BLaER1 treated with 17β-estradiol and CSF1 and Interleukin-3, amounts not matched to agents 10 nM and 100 nM (cell line): Measurements from ENCODE around the gene PSD4.

Source experiments
- H3K27ac ChIP-seq, 11 experiments: shearing (Covaris generic); formaldehyde crosslinking; 2 replicates each; pipeline ENCODE4 v1.8.1; 2022
- H3K27me3 ChIP-seq, 11 experiments: shearing (Covaris generic); formaldehyde crosslinking; 2 replicates each; pipeline ENCODE4 v1.8.1; 2022
- H3K36me3 ChIP-seq, 11 experiments: shearing (Covaris generic); formaldehyde crosslinking; 2 replicates each; pipeline ENCODE4 v1.8.1; 2022
- H3K4me1 ChIP-seq, 10 experiments: shearing (Covaris generic); formaldehyde crosslinking; 2 replicates each; pipeline ENCODE4 v1.8.1; 2022
- H3K4me2 ChIP-seq, 11 experiments: shearing (Covaris generic); formaldehyde crosslinking; 2 replicates each; pipeline ENCODE4 v1.8.1; 2022
- H3K4me3 ChIP-seq, 10 experiments: shearing (Covaris generic); formaldehyde crosslinking; 2 replicates each; pipeline ENCODE4 v1.8.1; 2022
- H3K9ac ChIP-seq, 11 experiments: shearing (Covaris generic); formaldehyde crosslinking; 2 replicates each; pipeline ENCODE4 v1.8.1; 2022
- H3K9me3 ChIP-seq, 11 experiments: shearing (Covaris generic); formaldehyde crosslinking; replicated peaks in 1 of 11; 2 replicates each; pipeline ENCODE4 v1.8.1; 2022
- H4K20me1 ChIP-seq, 11 experiments: shearing (Covaris generic); formaldehyde crosslinking; 2 replicates each; pipeline ENCODE4 v1.8.1; 2022
- Cebpa-rat ChIP-seq, 11 experiments: shearing (Covaris generic); IDR thresholded peaks; 2 replicates each; pipeline ENCODE4 v1.8.1; 2022

The PSD4 gene

DNA sequence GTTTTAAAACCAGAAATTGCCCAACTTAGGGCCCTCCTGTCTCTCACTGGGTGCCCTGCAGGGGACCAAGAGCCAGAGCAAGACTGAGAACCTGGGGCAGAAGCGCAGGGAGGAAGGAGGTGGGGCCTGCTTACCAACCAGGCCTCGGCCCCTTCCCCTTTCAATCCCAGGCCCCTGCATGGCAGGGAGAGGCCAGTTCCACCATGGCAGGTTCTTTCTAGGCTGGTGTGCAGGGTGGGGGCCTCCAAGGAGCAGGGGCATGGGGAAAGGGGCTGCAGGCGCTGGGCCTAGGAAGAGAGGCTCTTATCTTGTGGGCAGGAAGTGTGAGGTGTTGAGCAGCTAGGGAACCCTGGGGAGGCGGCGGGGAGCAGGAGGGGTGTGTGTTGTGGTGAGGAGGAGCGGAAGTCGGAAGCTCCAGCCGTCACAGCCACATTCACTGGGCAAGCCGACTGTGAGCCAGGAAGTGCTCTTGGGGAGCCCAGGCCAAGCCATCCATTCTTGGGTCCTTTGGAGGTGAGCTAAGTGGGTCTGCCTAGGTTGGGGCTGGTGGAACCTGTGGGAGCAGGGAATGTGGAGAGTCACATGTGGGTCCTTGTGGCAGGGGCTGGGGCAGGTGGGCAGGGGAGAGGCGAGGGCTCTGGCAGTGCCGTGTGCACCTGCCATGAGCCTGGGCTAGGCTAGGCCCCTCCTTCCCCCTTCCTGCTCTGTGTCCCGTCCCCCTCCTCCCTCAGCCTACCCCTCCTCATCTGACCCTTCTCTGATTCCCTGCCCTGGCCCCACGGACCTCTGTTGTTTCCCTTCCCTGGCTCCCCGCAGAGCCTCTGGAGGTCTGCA is at the start of gene PSD4:
TSS of gene PSD4 (plus strand) at position 430 of the 834 bp plus-strand sequence. CDS start 8,486 bp downstream, outside the sequence.
- H3K36me3 ChIP-seq: peaks cover 0 to 23% (median 0%) of the 10 kb centered on the region in 11 experiments; a peak in 8 of 22 replicates
- H3K9ac ChIP-seq: peak within 1 kb of the TSS; percentile 67 to 85 (median 76)
- peaks cover 0 to 39% (median 12%) of the 10 kb centered on the region in 11 experiments; a peak in 12 of 22 replicates for H4K20me1 ChIP-seq
- no peaks in the 10 kb centered on the region for H3K9me3 ChIP-seq
- H3K27me3 ChIP-seq: no peaks in the 10 kb centered on the region
- peak within 1 kb of the TSS; percentile 71 to 82 (median 79) for H3K27ac ChIP-seq
- peaks cover 56 to 69% (median 57%) of the 10 kb centered on the region in 10 experiments for H3K4me1 ChIP-seq
- no peak for TF ChIP-seq Cebpa-rat (IDR thresholded peaks at IDR 0.05)
- peak within 1 kb of the TSS; percentile 54 to 80 (median 64) for H3K4me3 ChIP-seq
- peak within 1 kb of the TSS; percentile 95 to 100 (median 98) for H3K4me2 ChIP-seq

GRCh38 chr2:113124181-113124961 is 49.4 kb upstream of the PSD4 start:
- Histone ChIP-seq H4K20me1 (no peaks in the 10 kb centered on the region), H3K9me3 (no peaks in the 10 kb centered on the region; a peak in 1 of 22 replicates), H3K4me1 (peaks cover 13 to 100% (median 64%) of the 10 kb centered on the region in 10 experiments), H3K27ac (peak overlapping the region; percentile 1 to 88 (median 68); a peak in 20 of 22 replicates), H3K27me3 (no peaks in the 10 kb centered on the region), H3K4me3 (peak overlapping the region in 5 of 10 experiments; percentile 8 to 49 (median 29); a peak in 7 of 20 replicates), H3K36me3 (peaks cover 0 to 15% (median 0%) of the 10 kb centered on the region in 11 experiments; a peak in 6 of 22 replicates), H3K4me2 (peak overlapping the region; percentile 47 to 98 (median 87)), H3K9ac (peak overlapping the region in 9 of 11 experiments; percentile 10 to 74 (median 64); a peak in 15 of 22 replicates)
- no peak for TF ChIP-seq Cebpa-rat (IDR thresholded peaks at IDR 0.05)

DNA sequence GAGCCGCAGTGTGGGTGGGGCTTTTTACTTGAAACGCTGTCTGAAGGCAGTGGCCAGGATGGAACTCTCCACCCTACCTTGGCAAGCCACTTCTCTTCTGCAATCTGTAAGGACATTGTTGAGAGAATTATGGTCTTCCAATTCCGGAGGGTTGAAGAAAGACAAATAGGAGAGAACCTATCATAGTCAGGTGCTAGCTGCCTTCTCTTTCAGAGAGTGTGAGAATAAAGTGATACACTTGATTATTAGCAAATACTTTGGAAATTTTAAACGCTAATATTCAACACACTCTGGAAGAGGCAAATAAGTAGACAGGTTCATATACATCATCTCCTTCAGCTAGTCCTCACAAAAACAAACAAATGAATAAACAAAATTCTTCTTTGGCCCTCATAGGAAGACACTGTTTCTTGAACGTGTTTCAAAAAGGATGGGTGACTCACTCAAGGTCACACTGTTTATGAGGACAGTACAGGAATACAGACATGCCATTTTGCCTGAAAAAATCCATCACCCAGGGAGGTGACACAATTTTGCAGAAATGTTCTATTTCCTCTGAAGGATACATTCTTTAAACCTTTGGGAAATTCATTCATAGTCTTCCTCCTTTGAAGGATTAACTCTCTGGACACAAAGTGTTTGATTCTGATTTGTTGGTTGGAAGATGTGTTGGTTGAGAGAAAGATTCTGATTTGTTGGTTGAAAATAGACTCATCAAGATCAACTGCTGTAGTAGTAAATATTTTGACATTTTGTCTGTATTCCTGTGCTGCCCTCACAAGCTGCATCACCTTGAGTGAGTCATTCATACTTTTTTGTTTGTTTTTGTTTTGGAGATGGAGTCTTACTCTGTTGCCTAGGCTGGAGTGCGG is 48.6 kb upstream of the PSD4 start:
- Histone ChIP-seq H3K9me3 (no peaks in the 10 kb centered on the region; a peak in 1 of 22 replicates), H3K4me1 (peaks cover 13 to 100% (median 64%) of the 10 kb centered on the region in 10 experiments), H4K20me1 (no peaks in the 10 kb centered on the region), H3K4me3 (peak overlapping the region in 4 of 10 experiments; percentile 8 to 49 (median 31); a peak in 5 of 20 replicates), H3K9ac (peak overlapping the region in 7 of 11 experiments; percentile 26 to 74 (median 65); a peak in 12 of 22 replicates), H3K27me3 (no peaks in the 10 kb centered on the region), H3K27ac (peak overlapping the region in 10 of 11 experiments; percentile 55 to 88 (median 70); a peak in 20 of 22 replicates), H3K36me3 (peaks cover 0 to 23% (median 0%) of the 10 kb centered on the region in 11 experiments; a peak in 6 of 22 replicates), H3K4me2 (peak overlapping the region; percentile 47 to 98 (median 87))
- TF ChIP-seq Cebpa-rat (IDR thresholded peaks at IDR 0.05): no peak

- Histone ChIP-seq H3K4me1 (peaks cover 13 to 100% (median 57%) of the 10 kb centered on the region in 10 experiments), H3K9ac (peak within 1 kb of the TSS in 7 of 11 experiments; percentile 6 to 86 (median 72); a peak in 12 of 22 replicates), H3K27ac (peak within 1 kb of the TSS in 10 of 11 experiments; percentile 19 to 88 (median 68); a peak in 16 of 22 replicates), H3K27me3 (no peaks in the 10 kb centered on the region), H4K20me1 (peaks cover 0 to 11% (median 0%) of the 10 kb centered on the region in 11 experiments; a peak in 4 of 22 replicates), H3K4me2 (peak within 1 kb of the TSS in 9 of 11 experiments; percentile 36 to 98 (median 85); a peak in 16 of 22 replicates), H3K4me3 (peak within 1 kb of the TSS in 6 of 10 experiments; percentile 3 to 72 (median 60); a peak in 11 of 20 replicates), H3K36me3 (peaks cover 0 to 42% (median 0%) of the 10 kb centered on the region in 11 experiments; a peak in 8 of 22 replicates), H3K9me3 (no peaks in the 10 kb centered on the region; a peak in 1 of 22 replicates)
- TF ChIP-seq Cebpa-rat (IDR thresholded peaks at IDR 0.05): peak in 10 of 11 experiments; percentile 18 to 93 (median 83); a peak in 18 of 22 replicates
Observed at GRCh38 chr2:113126845-113127645, 46.7 kb upstream of the PSD4 start, which contains the start of gene IL1RN. Gene IL1RN (plus strand): TSS chr2:113127598. CDS start chr2:113127625, 27 bp downstream.

GRCh38 chr2:113127646-113128570 is 45.9 kb upstream of the PSD4 start:
- H3K27me3 ChIP-seq: no peaks in the 10 kb centered on the region
- no peaks in the 10 kb centered on the region; a peak in 1 of 22 replicates for H3K9me3 ChIP-seq
- H3K36me3 ChIP-seq: peaks cover 0 to 50% (median 0%) of the 10 kb centered on the region in 11 experiments; a peak in 8 of 22 replicates
- H4K20me1 ChIP-seq: peaks cover 0 to 18% (median 0%) of the 10 kb centered on the region in 11 experiments; a peak in 5 of 22 replicates
- peak overlapping the region in 10 of 11 experiments; percentile 19 to 88 (median 68); a peak in 16 of 22 replicates for H3K27ac ChIP-seq
- TF ChIP-seq Cebpa-rat (IDR thresholded peaks at IDR 0.05): no peak
- peak overlapping the region in 7 of 11 experiments; percentile 6 to 86 (median 72); a peak in 12 of 22 replicates for H3K9ac ChIP-seq
- peaks cover 13 to 99% (median 57%) of the 10 kb centered on the region in 10 experiments for H3K4me1 ChIP-seq
- peak overlapping the region in 6 of 10 experiments; percentile 3 to 72 (median 60); a peak in 11 of 20 replicates for H3K4me3 ChIP-seq
- H3K4me2 ChIP-seq: peak overlapping the region in 9 of 11 experiments; percentile 36 to 98 (median 85); a peak in 16 of 22 replicates
